Mesothelial cell of epicardium (in vitro differentiated cells): Measurements from ENCODE around the gene SLC6A6. TPM values are rescaled to one million over a fixed set of nuclear protein-coding genes. Genes with fewer than 3 reads are reported as not detected.
"Not testable (repeated sequence)": the region's sequence is repeated elsewhere in the genome, so short reads cannot be mapped to it uniquely, and the experiment has no call there.

Experiments used
- DNase-seq, 2 experiments: peaks; one replicate each; pipeline ENCODE4 v3.0.0; 2021; ENCODE audit warnings: low spot score in 2 of 2; ENCODE audit not compliant: unreplicated experiment in 2 of 2
- H3K27ac Mint-ChIP-seq: 2 replicates; pipeline ENCODE4 v1.8.0; 2021; ENCODE audit warnings: mixed read lengths
- H3K27me3 Mint-ChIP-seq: 2 replicates; pipeline ENCODE4 v1.8.0; 2021; ENCODE audit warnings: low read depth, mixed read lengths
- H3K36me3 Mint-ChIP-seq: 2 replicates; pipeline ENCODE4 v1.8.0; 2021; ENCODE audit warnings: mixed read lengths
- H3K4me1 Mint-ChIP-seq: 2 replicates; pipeline ENCODE4 v1.8.0; 2021; ENCODE audit warnings: mixed read lengths
- H3K4me3 Mint-ChIP-seq: 2 replicates; pipeline ENCODE4 v1.8.0; 2021; ENCODE audit warnings: mild to moderate bottlenecking, moderate library complexity, mixed read lengths
- H3K9me3 Mint-ChIP-seq: 2 replicates; pipeline ENCODE4 v1.8.0; 2021; ENCODE audit warnings: mixed read lengths
- total RNA-seq: library from RNA; stranded (reverse); gene quantifications from 3 replicates; pipeline ENCODE4 v1.2.1, GENCODE V29; 2021
- TF ChIP-seq, protein P1 (sequence below): fragments of 200-600 bp; sonication (generic); IDR thresholded peaks from one replicate; pipeline ENCODE4 v1.5.0; 2021; ENCODE audit warnings: antibody characterized with exemption; ENCODE audit not compliant: unreplicated experiment

Gene SLC6A6
- total RNA-seq, 1 donor from 2014 or later: 21.2 TPM

DNA sequence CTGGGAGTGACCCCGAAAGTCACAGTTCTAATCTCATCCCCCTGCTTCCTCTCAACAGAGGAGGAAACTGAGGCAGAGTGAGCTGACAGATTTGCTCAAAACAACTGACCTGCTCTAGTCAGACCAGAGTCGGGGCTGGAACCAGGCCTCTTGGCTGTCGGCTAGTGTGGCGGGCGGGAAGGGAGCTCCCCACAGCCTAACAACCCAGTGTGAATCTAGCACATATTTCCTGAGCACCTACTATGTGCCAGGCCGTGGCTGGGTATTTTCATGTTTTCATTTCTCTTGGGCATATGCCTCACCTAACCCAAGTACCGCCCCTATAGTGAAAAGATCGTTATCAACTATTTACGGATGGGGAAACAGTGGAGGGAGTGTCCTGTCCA, 110.5 kb downstream of the SLC6A6 start:
- Mint-ChIP-seq H3K36me3 (no peaks in the 10 kb centered on the region), H3K4me3 (no peak overlapping the region), H3K9me3 (peaks cover 6% of the 10 kb centered on the region), H3K27me3 (peaks cover 3% of the 10 kb centered on the region), H3K27ac (no peak overlapping the region), H3K4me1 (no peaks in the 10 kb centered on the region)
- TF ChIP-seq, protein P1, sequence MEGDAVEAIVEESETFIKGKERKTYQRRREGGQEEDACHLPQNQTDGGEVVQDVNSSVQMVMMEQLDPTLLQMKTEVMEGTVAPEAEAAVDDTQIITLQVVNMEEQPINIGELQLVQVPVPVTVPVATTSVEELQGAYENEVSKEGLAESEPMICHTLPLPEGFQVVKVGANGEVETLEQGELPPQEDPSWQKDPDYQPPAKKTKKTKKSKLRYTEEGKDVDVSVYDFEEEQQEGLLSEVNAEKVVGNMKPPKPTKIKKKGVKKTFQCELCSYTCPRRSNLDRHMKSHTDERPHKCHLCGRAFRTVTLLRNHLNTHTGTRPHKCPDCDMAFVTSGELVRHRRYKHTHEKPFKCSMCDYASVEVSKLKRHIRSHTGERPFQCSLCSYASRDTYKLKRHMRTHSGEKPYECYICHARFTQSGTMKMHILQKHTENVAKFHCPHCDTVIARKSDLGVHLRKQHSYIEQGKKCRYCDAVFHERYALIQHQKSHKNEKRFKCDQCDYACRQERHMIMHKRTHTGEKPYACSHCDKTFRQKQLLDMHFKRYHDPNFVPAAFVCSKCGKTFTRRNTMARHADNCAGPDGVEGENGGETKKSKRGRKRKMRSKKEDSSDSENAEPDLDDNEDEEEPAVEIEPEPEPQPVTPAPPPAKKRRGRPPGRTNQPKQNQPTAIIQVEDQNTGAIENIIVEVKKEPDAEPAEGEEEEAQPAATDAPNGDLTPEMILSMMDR: no peak
- DNase-seq: no peak

GRCh38 chr3:14513566-14514322, 111.3 kb downstream of the SLC6A6 start:
- Mint-ChIP-seq H3K4me3 (no peak overlapping the region), H3K36me3 (no peaks in the 10 kb centered on the region), H3K4me1 (no peaks in the 10 kb centered on the region), H3K27me3 (peaks cover 6% of the 10 kb centered on the region), H3K27ac (no peak overlapping the region), H3K9me3 (peaks cover 6% of the 10 kb centered on the region)
- no peak for DNase-seq
- TF ChIP-seq, protein P1: no peak

- Mint-ChIP-seq H3K4me3 (no peak overlapping the region), H3K27me3 (peaks cover 9% of the 10 kb centered on the region), H3K4me1 (no peaks in the 10 kb centered on the region), H3K36me3 (no peaks in the 10 kb centered on the region), H3K27ac (no peak overlapping the region), H3K9me3 (peaks cover 6% of the 10 kb centered on the region)
- no peak for DNase-seq
- TF ChIP-seq, protein P1: no peak
Measured at GRCh38 chr3:14514323-14514720, 111.9 kb downstream of the SLC6A6 start.

- H3K9me3 Mint-ChIP-seq, H3K4me3 Mint-ChIP-seq, H3K36me3 Mint-ChIP-seq, H3K4me1 Mint-ChIP-seq, H3K27ac Mint-ChIP-seq, DNase-seq: not testable (repeated sequence)
- H3K27me3 Mint-ChIP-seq: peaks cover 12% of the 10 kb centered on the region
Measured at GRCh38 chr3:14515526-14515925, 113.1 kb downstream of the SLC6A6 start.

DNA sequence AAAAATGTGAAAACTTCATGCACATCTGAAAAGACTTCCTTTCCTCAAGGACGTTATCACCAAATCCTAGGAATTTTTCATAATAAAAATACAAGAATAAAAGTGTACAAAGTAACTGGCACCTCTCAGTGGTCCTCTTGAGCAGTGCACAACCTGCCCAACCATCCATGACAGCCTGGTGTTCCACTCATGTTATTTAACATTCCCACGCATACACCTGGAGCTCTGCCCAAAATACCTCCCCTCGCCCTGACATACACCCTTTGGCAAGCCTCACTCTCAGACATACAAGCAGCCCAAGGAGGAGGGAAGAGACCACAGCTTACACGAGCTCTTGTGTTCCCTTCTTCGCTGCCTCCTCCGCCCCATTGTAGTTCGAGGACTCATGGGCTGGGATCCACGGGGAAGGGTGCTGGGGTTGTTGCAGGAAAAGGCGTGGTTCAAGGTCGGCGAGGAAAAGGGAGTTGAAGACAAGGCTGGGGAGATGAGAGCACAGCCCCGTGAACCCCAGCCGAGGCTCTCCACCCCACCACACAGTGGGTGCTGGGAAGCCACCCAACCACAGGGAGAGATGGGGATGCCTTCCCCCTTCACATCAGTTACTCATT, 114.4 kb downstream of the SLC6A6 start:
- H3K36me3 Mint-ChIP-seq: no peaks in the 10 kb centered on the region
- peaks cover 18% of the 10 kb centered on the region for H3K27me3 Mint-ChIP-seq
- no peak overlapping the region for H3K4me3 Mint-ChIP-seq
- H3K27ac Mint-ChIP-seq: no peak overlapping the region
- peaks cover 6% of the 10 kb centered on the region for H3K9me3 Mint-ChIP-seq
- DNase-seq: no peak
- TF ChIP-seq, protein P1: no peak
- no peaks in the 10 kb centered on the region for H3K4me1 Mint-ChIP-seq

GRCh38 chr3:14517601-14518431, 115.4 kb downstream of the SLC6A6 start:
- DNase-seq: no peak
- H3K27ac Mint-ChIP-seq: no peak overlapping the region

More at GRCh38 chr3:14517601-14518431, 115.4 kb downstream of the SLC6A6 start:
- Mint-ChIP-seq H3K27me3 (peaks cover 18% of the 10 kb centered on the region), H3K4me3 (no peak overlapping the region), H3K36me3 (no peaks in the 10 kb centered on the region), H3K9me3 (peaks cover 6% of the 10 kb centered on the region), H3K4me1 (no peaks in the 10 kb centered on the region)
- TF ChIP-seq, protein P1: no peak
